Neural progenitor cell (in vitro differentiated cells): Measurements from ENCODE around the gene XIRP1. TPM values are rescaled to one million over a fixed set of nuclear protein-coding genes. Genes with fewer than 3 reads are reported as not detected.
A peak's percentile ranks its signal among the peaks of the same experiment; 100 is the strongest.

Experiments used
- DNase-seq: peaks from one replicate; pipeline ENCODE4 v3.0.0-alpha.2; 2016; ENCODE audit warnings: low spot score
- H2AFZ ChIP-seq: fragments of 200-600 bp; sonication (generic); replicated peaks from 2 replicates; pipeline ENCODE4 v1.6.1; 2016; ENCODE audit warnings: antibody characterized with exemption
- H3F3A ChIP-seq: fragments of 200-600 bp; sonication (generic); 2 replicates; pipeline ENCODE4 v1.6.1; 2016; ENCODE audit warnings: antibody characterized with exemption, low read depth
- H3K27ac ChIP-seq: fragments of 200-600 bp; sonication (generic); 2 replicates; pipeline ENCODE4 v1.5.1; 2016; ENCODE audit warnings: mild to moderate bottlenecking
- H3K27me3 ChIP-seq: fragments of 200-600 bp; sonication (generic); 2 replicates; pipeline ENCODE4 v1.6.1; 2016; ENCODE audit warnings: mild to moderate bottlenecking, moderate library complexity
- H3K36me3 ChIP-seq: fragments of 200-600 bp; sonication (generic); 2 replicates; pipeline ENCODE4 v1.5.1; 2016
- H3K4me1 ChIP-seq: fragments of 200-600 bp; sonication (generic); 2 replicates; pipeline ENCODE4 v1.6.1; 2016; ENCODE audit warnings: mixed run types
- H3K4me2 ChIP-seq: fragments of 200-600 bp; sonication (generic); 2 replicates; pipeline ENCODE4 v1.6.1; 2016
- H3K4me3 ChIP-seq: fragments of 200-600 bp; sonication (generic); 2 replicates; pipeline ENCODE4 v1.5.1; 2016
- H3K79me2 ChIP-seq: fragments of 200-600 bp; sonication (generic); 2 replicates; pipeline ENCODE4 v1.6.1; 2016; ENCODE audit warnings: low read depth
- H3K9ac ChIP-seq: fragments of 200-600 bp; sonication (generic); 2 replicates; pipeline ENCODE4 v1.6.1; 2016
- H3K9me3 ChIP-seq: fragments of 200-600 bp; sonication (generic); 2 replicates; pipeline ENCODE4 v1.5.1; 2016; ENCODE audit warnings: low read depth
- H4K20me1 ChIP-seq: fragments of 200-600 bp; sonication (generic); 2 replicates; pipeline ENCODE4 v1.6.1; 2016; ENCODE audit warnings: low read depth
- H3K27ac Mint-ChIP-seq: 3 replicates; pipeline ENCODE4 v1.8.0; 2021; ENCODE audit warnings: mixed read lengths
- H3K27me3 Mint-ChIP-seq: 2 replicates; pipeline ENCODE4 v1.8.0; 2022; ENCODE audit warnings: low read depth, mild to moderate bottlenecking, inconsistent platforms, moderate library complexity, mixed read lengths; ENCODE audit not compliant: insufficient read depth
- H3K36me3 Mint-ChIP-seq: 3 replicates; pipeline ENCODE4 v1.8.0; 2021; ENCODE audit warnings: mixed read lengths
- H3K4me1 Mint-ChIP-seq: 3 replicates; pipeline ENCODE4 v1.8.0; 2021; ENCODE audit warnings: mixed read lengths
- H3K4me3 Mint-ChIP-seq: 3 replicates; pipeline ENCODE4 v1.8.0; 2021; ENCODE audit warnings: mild to moderate bottlenecking, moderate library complexity, mixed read lengths
- H3K9me3 Mint-ChIP-seq: 3 replicates; pipeline ENCODE4 v1.8.0; 2020; ENCODE audit warnings: mixed read lengths
- CTCF ChIP-seq: fragments of 200-600 bp; sonication (generic); IDR thresholded peaks from 2 replicates; pipeline ENCODE4 v1.5.1; 2017; ENCODE audit warnings: antibody characterized with exemption, mild to moderate bottlenecking
- EZH2 ChIP-seq: fragments of 200-600 bp; sonication (generic); IDR thresholded peaks from 2 replicates; pipeline ENCODE4 v1.6.1; 2017; ENCODE audit warnings: antibody characterized with exemption, mild to moderate bottlenecking, moderate library complexity
- EZH2phosphoT487 ChIP-seq: fragments of 200-600 bp; sonication (generic); IDR thresholded peaks from 2 replicates; pipeline ENCODE4 v1.6.1; 2017; ENCODE audit warnings: antibody characterized with exemption
- total RNA-seq: library from RNA; depleted of rRNA; stranded (reverse); fragments of >200 nt; gene quantifications from 2 replicates; pipeline ENCODE4 v1.2.3, GENCODE V29; 2015; ENCODE audit warnings: low replicate concordance

XIRP1 gene
- total RNA-seq, 1 donor from 2014 or later = not detected

- H3F3A ChIP-seq = no peaks in the 10 kb centered on the region
- H3K4me2 ChIP-seq = no peak overlapping the region
- Mint-ChIP-seq H3K9me3 (peaks cover 2% of the 10 kb centered on the region), H3K27me3 (no peaks in the 10 kb centered on the region), H3K4me3 (no peak overlapping the region), H3K27ac (no peak overlapping the region), H3K4me1 (peaks cover 16% of the 10 kb centered on the region), H3K36me3 (no peaks in the 10 kb centered on the region)
- H3K79me2 ChIP-seq = no peaks in the 10 kb centered on the region
- H4K20me1 ChIP-seq = no peaks in the 10 kb centered on the region
- no peak overlapping the region for H3K27ac ChIP-seq
- H3K9ac ChIP-seq = no peak overlapping the region
- H3K4me3 ChIP-seq = no peak overlapping the region
- TF ChIP-seq EZH2 = no peak
- TF ChIP-seq EZH2phosphoT487 = no peak
- no peak for TF ChIP-seq CTCF
- H2AFZ ChIP-seq = peak overlapping the region; percentile 29
- no peak for DNase-seq
- no peaks in the 10 kb centered on the region for H3K9me3 ChIP-seq
- no peaks in the 10 kb centered on the region for H3K27me3 ChIP-seq
- no peaks in the 10 kb centered on the region for H3K36me3 ChIP-seq
- peaks cover 4% of the 10 kb centered on the region for H3K4me1 ChIP-seq
Observed at GRCh38 chr3:39166134-39166710, 26.2 kb downstream of the XIRP1 start.

GRCh38 chr3:39165518-39165917 lies 26.9 kb downstream of the XIRP1 start:
- Histone ChIP-seq H3F3A (no peaks in the 10 kb centered on the region), H3K27ac (no peak overlapping the region), H3K4me3 (no peak overlapping the region), H3K27me3 (no peaks in the 10 kb centered on the region), H2AFZ (no peak overlapping the region), H3K9ac (no peak overlapping the region), H4K20me1 (no peaks in the 10 kb centered on the region), H3K4me1 (peaks cover 4% of the 10 kb centered on the region), H3K36me3 (no peaks in the 10 kb centered on the region), H3K9me3 (no peaks in the 10 kb centered on the region), H3K79me2 (no peaks in the 10 kb centered on the region), H3K4me2 (no peak overlapping the region)
- no peak overlapping the region for H3K4me3 Mint-ChIP-seq
- peaks cover 2% of the 10 kb centered on the region for H3K9me3 Mint-ChIP-seq
- H3K36me3 Mint-ChIP-seq = no peaks in the 10 kb centered on the region
- no peak for DNase-seq
- H3K27me3 Mint-ChIP-seq = no peaks in the 10 kb centered on the region
- H3K4me1 Mint-ChIP-seq = peaks cover 16% of the 10 kb centered on the region
- TF ChIP-seq EZH2 = no peak
- TF ChIP-seq CTCF = no peak
- no peak for TF ChIP-seq EZH2phosphoT487
- H3K27ac Mint-ChIP-seq = no peak overlapping the region

GRCh38 chr3:39164414-39164813 lies 28.0 kb downstream of the XIRP1 start:
- no peak overlapping the region for H3K9ac ChIP-seq
- Mint-ChIP-seq H3K4me3 (no peak overlapping the region), H3K27me3 (no peaks in the 10 kb centered on the region), H3K9me3 (peaks cover 2% of the 10 kb centered on the region), H3K27ac (no peak overlapping the region), H3K4me1 (peaks cover 11% of the 10 kb centered on the region), H3K36me3 (no peaks in the 10 kb centered on the region)
- no peaks in the 10 kb centered on the region for H3K79me2 ChIP-seq
- no peak overlapping the region for H2AFZ ChIP-seq
- H3K27ac ChIP-seq = no peak overlapping the region
- H3K4me2 ChIP-seq = no peak overlapping the region
- DNase-seq = no peak
- no peaks in the 10 kb centered on the region for H3K9me3 ChIP-seq
- no peaks in the 10 kb centered on the region for H3K27me3 ChIP-seq
- no peaks in the 10 kb centered on the region for H3F3A ChIP-seq
- H3K4me1 ChIP-seq = peaks cover 2% of the 10 kb centered on the region
- H3K36me3 ChIP-seq = no peaks in the 10 kb centered on the region
- no peak overlapping the region for H3K4me3 ChIP-seq
- no peak for TF ChIP-seq CTCF
- TF ChIP-seq EZH2phosphoT487 = no peak
- TF ChIP-seq EZH2 = no peak
- H4K20me1 ChIP-seq = no peaks in the 10 kb centered on the region
